Activated T-helper 1 cell treated with anti-CD3 and anti-CD28 coated beads, Interleukin-12 subunit alpha, Interleukin-12 subunit beta, Interleukin-2, Interleukin-4 antibody, amounts not matched to agents 30 ng/mL and 10 ng/mL and 1 ng/mL, durations not matched to agents 14 hours and 24 hours and 36 hours (primary cell): Measurements from ENCODE around the gene POMGNT2. TPM values are rescaled to one million over a fixed set of nuclear protein-coding genes. Genes with fewer than 3 reads are reported as not detected.

Source experiments
- DNase-seq: peaks from one replicate; pipeline ENCODE4 v3.0.0; 2021; ENCODE audit warnings: low spot score
- H3K27ac Mint-ChIP-seq: one replicate; pipeline ENCODE4 v1.8.0; 2021; ENCODE audit warnings: mild to moderate bottlenecking, mixed read lengths
- H3K27me3 Mint-ChIP-seq: one replicate; pipeline ENCODE4 v1.8.0; 2022; ENCODE audit warnings: mild to moderate bottlenecking, moderate library complexity, mixed read lengths; ENCODE audit not compliant: insufficient read depth
- H3K36me3 Mint-ChIP-seq: one replicate; pipeline ENCODE4 v1.8.0; 2021; ENCODE audit warnings: low read depth, mixed read lengths
- H3K4me1 Mint-ChIP-seq: one replicate; pipeline ENCODE4 v1.8.0; 2021; ENCODE audit warnings: low read depth, mixed read lengths
- H3K4me3 Mint-ChIP-seq: one replicate; pipeline ENCODE4 v1.8.0; 2021; ENCODE audit warnings: mild to moderate bottlenecking, moderate library complexity, mixed read lengths
- H3K9me3 Mint-ChIP-seq: one replicate; pipeline ENCODE4 v1.8.0; 2021; ENCODE audit warnings: mixed read lengths
- intact Hi-C: fragments of 100-400 bp; cut with micrococcal nuclease; formaldehyde crosslinking; loops from one replicate; pipeline ENCODE4 v1.15.1; 2024
- total RNA-seq: library from RNA; stranded (reverse); gene quantifications from 2 replicates; pipeline ENCODE4 v1.2.3, GENCODE V29; 2022

Gene POMGNT2
- total RNA-seq, 1 donor from 2014 or later: 8.3 TPM

GRCh38 chr3:43043071-43043766 is 62.7 kb downstream of the POMGNT2 start:
- intact Hi-C loops: no loop called here
- no peak overlapping the region for H3K27ac Mint-ChIP-seq
- no peaks in the 10 kb centered on the region for H3K27me3 Mint-ChIP-seq
- peaks cover 2% of the 10 kb centered on the region for H3K36me3 Mint-ChIP-seq
- H3K4me1 Mint-ChIP-seq: no peaks in the 10 kb centered on the region
- no peak for DNase-seq
- H3K4me3 Mint-ChIP-seq: no peak overlapping the region
- peaks cover 31% of the 10 kb centered on the region for H3K9me3 Mint-ChIP-seq

GRCh38 chr3:43041517-43041916 is 64.4 kb downstream of the POMGNT2 start:
- Mint-ChIP-seq H3K9me3 (peaks cover 21% of the 10 kb centered on the region), H3K27ac (no peak overlapping the region), H3K4me1 (no peaks in the 10 kb centered on the region), H3K4me3 (no peak overlapping the region), H3K27me3 (no peaks in the 10 kb centered on the region), H3K36me3 (peaks cover 2% of the 10 kb centered on the region)
- DNase-seq: no peak
- intact Hi-C loops: no loop called here

GRCh38 chr3:43038010-43038409 is 67.9 kb downstream of the POMGNT2 start:
- no peaks in the 10 kb centered on the region for H3K9me3 Mint-ChIP-seq
- H3K36me3 Mint-ChIP-seq: no peaks in the 10 kb centered on the region
- no peak for DNase-seq
- H3K27ac Mint-ChIP-seq: no peak overlapping the region
- no peak overlapping the region for H3K4me3 Mint-ChIP-seq
- H3K27me3 Mint-ChIP-seq: peaks cover 3% of the 10 kb centered on the region
- intact Hi-C loops: no loop called here
- no peaks in the 10 kb centered on the region for H3K4me1 Mint-ChIP-seq

GRCh38 chr3:43036621-43037423 is 69.1 kb downstream of the POMGNT2 start:
- Mint-ChIP-seq H3K27me3 (peaks cover 3% of the 10 kb centered on the region), H3K27ac (no peak overlapping the region), H3K4me1 (no peaks in the 10 kb centered on the region), H3K4me3 (no peak overlapping the region), H3K36me3 (no peaks in the 10 kb centered on the region), H3K9me3 (no peaks in the 10 kb centered on the region)
- intact Hi-C loops: no loop called here
- DNase-seq: no peak

- Mint-ChIP-seq H3K4me1 (no peaks in the 10 kb centered on the region), H3K4me3 (no peak overlapping the region), H3K36me3 (no peaks in the 10 kb centered on the region), H3K27me3 (peaks cover 3% of the 10 kb centered on the region), H3K9me3 (no peaks in the 10 kb centered on the region), H3K27ac (no peak overlapping the region)
- intact Hi-C loops: no loop called here
- DNase-seq: no peak
Observed at GRCh38 chr3:43035801-43036365, 70.0 kb downstream of the POMGNT2 start.

GRCh38 chr3:43034911-43035310 is 71.0 kb downstream of the POMGNT2 start:
- Mint-ChIP-seq H3K9me3 (no peaks in the 10 kb centered on the region), H3K36me3 (no peaks in the 10 kb centered on the region), H3K27ac (no peak overlapping the region), H3K4me3 (no peak overlapping the region), H3K27me3 (peaks cover 3% of the 10 kb centered on the region), H3K4me1 (no peaks in the 10 kb centered on the region)
- no peak for DNase-seq
- intact Hi-C loops: no loop called here

- no peaks in the 10 kb centered on the region for H3K9me3 Mint-ChIP-seq
- no peak for DNase-seq
- no peak overlapping the region for H3K27ac Mint-ChIP-seq
- H3K4me1 Mint-ChIP-seq: no peaks in the 10 kb centered on the region
- intact Hi-C loops: no loop called here
- H3K36me3 Mint-ChIP-seq: no peaks in the 10 kb centered on the region
- no peak overlapping the region for H3K4me3 Mint-ChIP-seq
- H3K27me3 Mint-ChIP-seq: peaks cover 3% of the 10 kb centered on the region
Observed at GRCh38 chr3:43034200-43034599, 71.7 kb downstream of the POMGNT2 start.

- no peaks in the 10 kb centered on the region for H3K4me1 Mint-ChIP-seq
- H3K36me3 Mint-ChIP-seq: no peaks in the 10 kb centered on the region
- H3K4me3 Mint-ChIP-seq: no peak overlapping the region
- DNase-seq: no peak
- H3K27me3 Mint-ChIP-seq: peaks cover 3% of the 10 kb centered on the region
- intact Hi-C loops: no loop called here
- no peak overlapping the region for H3K27ac Mint-ChIP-seq
- no peaks in the 10 kb centered on the region for H3K9me3 Mint-ChIP-seq
Observed at GRCh38 chr3:43032646-43033628, 72.9 kb downstream of the POMGNT2 start.

GRCh38 chr3:43031889-43032545 is 73.9 kb downstream of the POMGNT2 start:
- H3K4me1 Mint-ChIP-seq: no peaks in the 10 kb centered on the region
- H3K36me3 Mint-ChIP-seq: no peaks in the 10 kb centered on the region
- no peak for DNase-seq
- H3K27ac Mint-ChIP-seq: no peak overlapping the region
- H3K9me3 Mint-ChIP-seq: no peaks in the 10 kb centered on the region
- H3K4me3 Mint-ChIP-seq: no peak overlapping the region
- H3K27me3 Mint-ChIP-seq: peaks cover 3% of the 10 kb centered on the region
- intact Hi-C loops: no loop called here

GRCh38 chr3:43031485-43031884 is 74.4 kb downstream of the POMGNT2 start:
- Mint-ChIP-seq H3K27me3 (peaks cover 3% of the 10 kb centered on the region), H3K9me3 (no peaks in the 10 kb centered on the region), H3K36me3 (no peaks in the 10 kb centered on the region), H3K4me1 (no peaks in the 10 kb centered on the region), H3K27ac (no peak overlapping the region), H3K4me3 (no peak overlapping the region)
- intact Hi-C loops: no loop called here
- DNase-seq: no peak

GRCh38 chr3:43030162-43030935 is 75.5 kb downstream of the POMGNT2 start:
- Mint-ChIP-seq H3K27me3 (peaks cover 6% of the 10 kb centered on the region), H3K4me3 (no peak overlapping the region), H3K4me1 (no peaks in the 10 kb centered on the region), H3K36me3 (no peaks in the 10 kb centered on the region), H3K27ac (no peak overlapping the region), H3K9me3 (no peaks in the 10 kb centered on the region)
- intact Hi-C loops: no loop called here
- no peak for DNase-seq
